Neural cell (in vitro differentiated cells): ENCODE results near the gene TSPEAR. TPM values are rescaled to one million over a fixed set of nuclear protein-coding genes. Genes with fewer than 3 reads are reported as not detected.

Experiments
- H2AFZ ChIP-seq: fragments of 200-600, 300-800 bp; sonication (generic), shearing (Covaris generic); 2 replicates; pipeline ENCODE4 v1.6.0; 2014; ENCODE audit warnings: low read depth, mild to moderate bottlenecking, antibody characterized with exemption, low read length, moderate library complexity
- H3F3A ChIP-seq: fragments of 200-600 bp; shearing (Covaris generic); 2 replicates; pipeline ENCODE4 v1.6.1; 2016; ENCODE audit warnings: mild to moderate bottlenecking, moderate library complexity, mixed read lengths, antibody characterized with exemption, low read length; ENCODE audit not compliant: insufficient read depth, poor library complexity, severe bottlenecking
- H3K27ac ChIP-seq: fragments of 200-600, 300-800 bp; sonication (generic), shearing (Covaris generic); 2 replicates; pipeline ENCODE4 v1.5.1; 2014; ENCODE audit warnings: mild to moderate bottlenecking, low read length, moderate library complexity
- H3K27me3 ChIP-seq: fragments of 300-800, 200-600 bp; sonication (generic), shearing (Covaris generic); 2 replicates; pipeline ENCODE4 v1.6.0; 2014; ENCODE audit warnings: mild to moderate bottlenecking, low read depth, low read length, moderate library complexity; ENCODE audit not compliant: insufficient read depth
- H3K36me3 ChIP-seq: fragments of 300-800, 200-600 bp; sonication (generic), shearing (Covaris generic); 2 replicates; pipeline ENCODE4 v1.5.1; 2014; ENCODE audit warnings: mild to moderate bottlenecking, antibody characterized with exemption, low read length, moderate library complexity; ENCODE audit not compliant: insufficient read depth
- H3K4me2 ChIP-seq: fragments of 300-800, 200-600 bp; sonication (generic), shearing (Covaris generic); 2 replicates; pipeline ENCODE4 v1.6.0; 2014; ENCODE audit warnings: mild to moderate bottlenecking, low read length
- H3K4me3 ChIP-seq: fragments of 300-800, 200-600 bp; sonication (generic), shearing (Covaris generic); 2 replicates; pipeline ENCODE4 v1.5.1; 2014; ENCODE audit warnings: mild to moderate bottlenecking, low read length, moderate library complexity
- H3K79me2 ChIP-seq: fragments of 200-600 bp; shearing (Covaris generic); replicated peaks from 2 replicates; pipeline ENCODE4 v1.6.0; 2014; ENCODE audit warnings: mild to moderate bottlenecking, low read length, moderate library complexity; ENCODE audit not compliant: insufficient read depth
- H3K9ac ChIP-seq: fragments of 300-800, 200-600 bp; sonication (generic), shearing (Covaris generic); 2 replicates; pipeline ENCODE4 v1.6.1; 2016; ENCODE audit warnings: mild to moderate bottlenecking, low read length, mixed read lengths
- H3K9me2 ChIP-seq: fragments of 200-600 bp; shearing (Covaris generic); 2 replicates; pipeline ENCODE4 v1.6.1; 2016; ENCODE audit warnings: mild to moderate bottlenecking, low read length, mixed read lengths; ENCODE audit not compliant: insufficient read depth
- H3K9me3 ChIP-seq: fragments of 200-600, 300-800 bp; sonication (generic), shearing (Covaris generic); 2 replicates; pipeline ENCODE4 v1.6.1; 2016; ENCODE audit warnings: mild to moderate bottlenecking, mixed run types, low read length, moderate library complexity, mixed read lengths
- H4K20me1 ChIP-seq: fragments of 200-600 bp; shearing (Covaris generic); 2 replicates; pipeline ENCODE4 v1.6.1; 2016; ENCODE audit warnings: mild to moderate bottlenecking, mixed run types; ENCODE audit not compliant: insufficient read depth
- CTCF ChIP-seq: fragments of 450-650 bp; IDR thresholded peaks from 2 replicates; pipeline ENCODE4 v1.5.1; 2014; ENCODE audit warnings: antibody characterized with exemption, mild to moderate bottlenecking, moderate library complexity; ENCODE audit not compliant: poor library complexity, severe bottlenecking
- EP300 ChIP-seq: fragments of 450-650 bp; conservative IDR thresholded peaks from 2 replicates; pipeline ENCODE4 v1.6.1; 2014; ENCODE audit warnings: antibody characterized with exemption, mild to moderate bottlenecking, moderate library complexity; ENCODE audit not compliant: poor library complexity, severe bottlenecking
- EZH2 ChIP-seq: fragments of 200-600, 300-800 bp; shearing (Covaris generic), sonication (generic); IDR thresholded peaks from 2 replicates; pipeline ENCODE4 v1.6.1; 2014; ENCODE audit warnings: antibody characterized with exemption, low read length, borderline replicate concordance, mild to moderate bottlenecking; ENCODE audit not compliant: insufficient read depth, poor library complexity, severe bottlenecking
- MXI1 ChIP-seq: fragments of 450-650 bp; conservative IDR thresholded peaks from 2 replicates; pipeline ENCODE4 v1.6.1; 2014; ENCODE audit warnings: antibody characterized with exemption, mild to moderate bottlenecking; ENCODE audit not compliant: poor library complexity, severe bottlenecking
- POLR2AphosphoS5 ChIP-seq: IDR thresholded peaks from 2 replicates; pipeline ENCODE4 v1.6.1; 2012
- RAD21 ChIP-seq: fragments of 450-650 bp; conservative IDR thresholded peaks from 2 replicates; pipeline ENCODE4 v1.6.1; 2014; ENCODE audit warnings: antibody characterized with exemption, mild to moderate bottlenecking, moderate library complexity
- SMC3 ChIP-seq: fragments of 450-650 bp; conservative IDR thresholded peaks from 2 replicates; pipeline ENCODE4 v1.6.1; 2014; ENCODE audit warnings: antibody characterized with exemption, mild to moderate bottlenecking, moderate library complexity; ENCODE audit not compliant: poor library complexity
- TAF1 ChIP-seq: IDR thresholded peaks from 2 replicates; pipeline ENCODE4 v1.6.1; 2012; ENCODE audit warnings: low read depth
- polyA plus RNA-seq: library from polyadenylated mRNA; depleted of rRNA; stranded (reverse); fragments of >200 nt; gene quantifications from 2 replicates; pipeline ENCODE4 v1.2.3, GENCODE V29; 2014
- TF ChIP-seq, protein P1 (sequence below): IDR thresholded peaks from 2 replicates; pipeline ENCODE4 v1.6.1; 2012; ENCODE audit warnings: borderline replicate concordance

The TSPEAR gene
- polyA plus RNA-seq, 1 donor from 2014 or later: 0.19 TPM

DNA sequence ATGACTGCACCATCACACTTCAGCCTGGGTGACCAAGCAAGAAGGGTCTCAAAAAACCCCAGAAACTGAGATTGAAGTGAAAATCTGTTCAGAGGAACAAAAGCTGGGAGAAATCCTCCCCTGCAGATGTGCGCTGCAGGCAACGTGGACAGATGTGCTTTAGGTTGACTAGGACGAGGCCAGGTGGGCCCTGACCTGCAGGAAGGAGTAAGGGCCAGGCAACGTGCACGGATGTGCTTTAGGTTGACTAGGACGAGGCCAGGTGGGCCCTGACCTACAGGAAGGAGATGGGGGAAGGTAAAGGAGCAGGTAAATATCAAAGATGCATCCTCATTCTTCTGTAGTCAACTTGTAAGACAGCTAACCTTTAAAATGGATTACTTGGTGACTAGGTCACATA, 26.9 kb downstream of the TSPEAR start:
- no peaks in the 10 kb centered on the region for H3K27me3 ChIP-seq
- TF ChIP-seq EZH2 (no peak), SMC3 (no peak), EP300 (no peak), TAF1 (no peak), POLR2AphosphoS5 (no peak), CTCF (no peak), RAD21 (no peak), MXI1 (no peak)
- TF ChIP-seq, protein P1, sequence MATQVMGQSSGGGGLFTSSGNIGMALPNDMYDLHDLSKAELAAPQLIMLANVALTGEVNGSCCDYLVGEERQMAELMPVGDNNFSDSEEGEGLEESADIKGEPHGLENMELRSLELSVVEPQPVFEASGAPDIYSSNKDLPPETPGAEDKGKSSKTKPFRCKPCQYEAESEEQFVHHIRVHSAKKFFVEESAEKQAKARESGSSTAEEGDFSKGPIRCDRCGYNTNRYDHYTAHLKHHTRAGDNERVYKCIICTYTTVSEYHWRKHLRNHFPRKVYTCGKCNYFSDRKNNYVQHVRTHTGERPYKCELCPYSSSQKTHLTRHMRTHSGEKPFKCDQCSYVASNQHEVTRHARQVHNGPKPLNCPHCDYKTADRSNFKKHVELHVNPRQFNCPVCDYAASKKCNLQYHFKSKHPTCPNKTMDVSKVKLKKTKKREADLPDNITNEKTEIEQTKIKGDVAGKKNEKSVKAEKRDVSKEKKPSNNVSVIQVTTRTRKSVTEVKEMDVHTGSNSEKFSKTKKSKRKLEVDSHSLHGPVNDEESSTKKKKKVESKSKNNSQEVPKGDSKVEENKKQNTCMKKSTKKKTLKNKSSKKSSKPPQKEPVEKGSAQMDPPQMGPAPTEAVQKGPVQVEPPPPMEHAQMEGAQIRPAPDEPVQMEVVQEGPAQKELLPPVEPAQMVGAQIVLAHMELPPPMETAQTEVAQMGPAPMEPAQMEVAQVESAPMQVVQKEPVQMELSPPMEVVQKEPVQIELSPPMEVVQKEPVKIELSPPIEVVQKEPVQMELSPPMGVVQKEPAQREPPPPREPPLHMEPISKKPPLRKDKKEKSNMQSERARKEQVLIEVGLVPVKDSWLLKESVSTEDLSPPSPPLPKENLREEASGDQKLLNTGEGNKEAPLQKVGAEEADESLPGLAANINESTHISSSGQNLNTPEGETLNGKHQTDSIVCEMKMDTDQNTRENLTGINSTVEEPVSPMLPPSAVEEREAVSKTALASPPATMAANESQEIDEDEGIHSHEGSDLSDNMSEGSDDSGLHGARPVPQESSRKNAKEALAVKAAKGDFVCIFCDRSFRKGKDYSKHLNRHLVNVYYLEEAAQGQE: no peak

DNA sequence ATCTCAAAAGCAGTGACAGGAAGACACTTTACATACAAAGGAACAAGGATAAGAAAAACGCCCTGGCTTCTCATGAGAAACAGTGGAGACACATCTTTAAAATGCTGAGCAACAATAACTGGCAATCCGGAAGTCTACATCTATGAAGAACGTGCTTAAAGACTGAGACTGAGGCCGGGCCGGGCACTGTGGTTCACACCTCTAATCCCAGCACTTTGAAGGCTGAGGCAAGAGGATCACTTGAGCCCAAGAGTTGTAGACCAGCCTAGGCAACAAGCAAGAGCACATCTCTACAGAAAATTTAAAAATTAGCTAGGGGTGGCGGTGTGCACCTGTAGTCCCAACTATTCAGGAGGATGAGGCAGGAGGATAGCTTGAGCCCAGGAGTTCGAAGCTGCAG, 27.3 kb downstream of the TSPEAR start:
- no peaks in the 10 kb centered on the region for H3K79me2 ChIP-seq
- H3K9me3 ChIP-seq: no peaks in the 10 kb centered on the region
- TF ChIP-seq EZH2 (no peak), SMC3 (no peak), CTCF (no peak), RAD21 (no peak)
- TF ChIP-seq, protein P1: no peak
- H3K9ac ChIP-seq: no peak overlapping the region
- no peaks in the 10 kb centered on the region for H3K36me3 ChIP-seq
- no peak overlapping the region for H3K27ac ChIP-seq
- no peak overlapping the region for H3K4me2 ChIP-seq
- H3F3A ChIP-seq: no peaks in the 10 kb centered on the region
- no peaks in the 10 kb centered on the region for H4K20me1 ChIP-seq
- H3K4me3 ChIP-seq: no peak overlapping the region
- no peaks in the 10 kb centered on the region for H3K9me2 ChIP-seq
- H3K27me3 ChIP-seq: no peaks in the 10 kb centered on the region
- H2AFZ ChIP-seq: no peak overlapping the region

More for the DNA sequence above, 26.9 kb downstream of the TSPEAR start:
- H2AFZ ChIP-seq: no peak overlapping the region
- no peaks in the 10 kb centered on the region for H3K9me2 ChIP-seq
- H3K4me3 ChIP-seq: no peak overlapping the region
- H3K27ac ChIP-seq: no peak overlapping the region
- H4K20me1 ChIP-seq: no peaks in the 10 kb centered on the region
- no peaks in the 10 kb centered on the region for H3K36me3 ChIP-seq
- H3K9me3 ChIP-seq: no peaks in the 10 kb centered on the region
- no peak overlapping the region for H3K9ac ChIP-seq
- no peaks in the 10 kb centered on the region for H3K79me2 ChIP-seq
- no peak overlapping the region for H3K4me2 ChIP-seq
- H3F3A ChIP-seq: no peaks in the 10 kb centered on the region
